Hypothalamus (tissue), 51 donors: ENCODE data around the gene RPS27L.
A peak's percentile ranks its signal among the peaks of the same experiment; 100 is the strongest.

ENCODE experiments used
- DNase-seq, 51 donors: peaks; one replicate each; lab custom pipeline; 2025; lab: John Stamatoyannopoulos, UW

The RPS27L gene

DNA sequence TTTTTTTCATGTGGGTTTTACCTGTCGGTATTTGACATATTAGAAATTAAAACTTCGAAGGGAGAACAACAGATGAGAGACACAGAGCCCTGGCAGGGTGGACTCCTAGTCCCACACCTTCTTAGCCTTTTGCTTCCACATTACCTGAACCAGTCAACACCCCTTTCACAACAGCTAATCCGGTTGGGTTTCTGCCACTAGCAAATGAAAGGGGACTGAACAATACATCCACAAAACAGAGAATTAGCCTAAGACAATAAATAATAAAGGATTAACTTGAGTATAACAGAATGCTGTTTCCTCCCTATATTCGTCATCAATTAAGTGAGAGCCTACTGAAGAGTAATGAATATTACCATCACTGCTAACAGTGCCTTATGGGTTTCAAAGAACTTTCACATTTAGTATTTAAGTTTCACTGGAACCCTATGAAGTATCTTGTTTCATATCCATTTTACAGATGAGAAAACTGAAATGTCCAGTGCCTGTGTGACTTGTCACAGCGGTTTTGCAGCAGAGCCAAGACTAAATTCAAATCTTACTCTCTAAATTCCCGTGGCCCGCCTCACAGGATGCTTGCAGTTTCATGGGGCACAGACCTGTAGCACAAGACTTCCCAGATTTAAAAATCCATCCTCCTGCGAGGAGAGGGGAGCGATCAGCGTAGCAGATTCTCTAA is 31.1 kb upstream of the RPS27L start:
- peak in 2 of 51 donors; percentile 50 to 54 for DNase-seq

DNA sequence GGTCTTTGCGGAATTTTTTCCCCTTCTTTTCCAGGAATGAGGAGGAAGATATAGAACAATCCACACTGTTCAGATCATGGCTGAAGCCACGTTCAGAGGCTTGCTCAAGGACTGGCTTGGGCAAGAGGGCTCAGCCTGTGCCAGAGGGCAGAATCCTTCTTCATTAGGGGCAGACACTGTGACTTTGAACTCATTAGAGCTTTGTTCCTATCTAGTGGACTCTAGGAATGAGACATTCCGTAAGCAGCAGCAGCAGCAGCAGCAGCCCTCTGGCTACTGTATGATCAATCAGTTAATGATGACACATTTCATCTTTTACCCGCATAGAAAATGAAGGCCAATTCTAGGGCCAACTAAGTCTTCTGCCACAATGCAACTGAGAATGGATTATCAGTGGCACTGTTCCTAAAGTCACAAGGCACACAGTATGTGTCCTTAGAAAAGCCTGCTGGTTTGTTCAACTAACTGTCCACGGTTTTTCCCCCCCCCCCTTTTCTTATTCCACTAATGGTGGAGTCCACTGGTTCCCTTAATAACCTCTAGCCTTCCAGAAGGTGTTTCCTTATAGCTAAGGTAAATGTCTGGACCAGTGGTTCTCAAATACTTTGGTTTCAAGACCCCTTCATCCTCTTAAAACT is 30.4 kb upstream of the RPS27L start:
- no peak for DNase-seq

DNA sequence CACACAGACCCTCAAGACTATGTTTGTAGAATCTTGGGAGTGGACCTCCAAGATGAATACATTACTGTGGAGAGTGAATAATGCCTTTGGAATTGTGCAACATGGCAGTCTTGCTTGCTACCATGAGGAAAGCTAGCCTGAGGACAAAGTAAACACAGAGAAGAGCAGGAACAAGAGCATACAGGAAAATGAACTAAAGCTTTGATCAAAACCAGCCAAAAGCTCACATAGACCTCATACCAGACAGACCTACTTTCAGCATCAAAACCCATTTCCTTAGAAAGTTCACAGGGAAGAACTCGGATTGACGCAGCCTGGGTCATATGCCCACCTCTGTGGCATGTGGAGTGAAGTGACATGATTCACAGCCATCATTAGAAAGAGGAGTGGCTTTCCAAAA is 28.8 kb upstream of the RPS27L start:
- DNase-seq, result no peak

DNA sequence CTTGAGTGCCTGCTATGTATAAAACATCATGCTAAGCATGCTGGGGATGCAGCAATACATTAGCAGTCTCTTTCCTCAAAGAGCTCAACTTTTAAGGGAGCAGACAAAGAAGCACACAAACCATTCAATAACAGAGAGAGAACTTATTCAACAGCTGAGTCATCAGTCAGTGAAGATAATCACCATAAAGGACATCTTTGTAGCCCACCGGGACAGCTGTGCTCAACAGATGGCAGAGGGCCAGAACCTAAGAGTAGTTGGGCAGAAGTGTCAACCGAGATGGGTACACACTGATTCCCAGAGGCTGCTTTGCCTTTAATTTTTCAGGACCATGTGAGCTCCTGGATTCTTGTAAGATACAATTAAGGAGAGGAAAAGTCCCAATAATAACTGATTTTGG is 27.9 kb upstream of the RPS27L start:
- DNase-seq, result peak in 6 of 51 donors; percentile 4 to 37 (median 8)

DNA sequence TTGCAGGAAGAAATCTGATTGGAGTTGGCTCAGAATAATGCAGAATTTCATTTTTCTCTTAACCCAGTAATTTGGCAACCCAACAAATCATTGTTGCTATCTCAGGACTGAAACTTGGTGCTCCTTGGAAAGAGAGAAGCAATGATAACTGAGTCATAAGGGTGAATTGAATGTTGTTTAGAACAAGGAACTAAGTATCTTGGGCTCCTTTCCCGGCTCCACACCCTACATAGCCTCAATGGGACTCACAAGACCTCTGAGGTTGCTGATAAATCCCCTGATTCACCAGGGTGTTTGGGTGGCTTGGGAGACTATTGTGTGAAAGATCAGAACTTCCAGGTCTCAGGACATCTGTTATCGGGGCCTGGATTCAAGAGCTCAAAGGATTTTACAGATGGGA is 24.4 kb upstream of the RPS27L start:
- DNase-seq, result no peak

DNA sequence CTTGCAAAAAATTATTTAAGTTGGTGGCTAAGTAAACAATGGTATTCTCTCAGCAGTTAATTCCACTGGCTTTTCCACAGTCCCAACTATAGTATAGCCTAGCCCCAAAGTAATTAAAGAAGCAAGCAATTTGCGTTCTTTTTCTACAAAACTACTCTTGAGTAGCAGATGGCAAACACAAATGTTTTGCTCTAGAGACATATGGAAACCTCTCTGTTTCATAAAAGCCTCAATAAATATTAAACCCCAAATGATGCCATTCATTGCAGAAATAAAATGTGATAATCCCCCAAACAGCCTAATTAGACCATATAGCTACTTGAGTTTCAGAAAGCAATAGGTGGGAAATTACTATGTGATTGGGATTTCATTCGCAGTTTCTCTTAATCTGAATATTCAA is 23.5 kb upstream of the RPS27L start:
- DNase-seq, result no peak

DNA sequence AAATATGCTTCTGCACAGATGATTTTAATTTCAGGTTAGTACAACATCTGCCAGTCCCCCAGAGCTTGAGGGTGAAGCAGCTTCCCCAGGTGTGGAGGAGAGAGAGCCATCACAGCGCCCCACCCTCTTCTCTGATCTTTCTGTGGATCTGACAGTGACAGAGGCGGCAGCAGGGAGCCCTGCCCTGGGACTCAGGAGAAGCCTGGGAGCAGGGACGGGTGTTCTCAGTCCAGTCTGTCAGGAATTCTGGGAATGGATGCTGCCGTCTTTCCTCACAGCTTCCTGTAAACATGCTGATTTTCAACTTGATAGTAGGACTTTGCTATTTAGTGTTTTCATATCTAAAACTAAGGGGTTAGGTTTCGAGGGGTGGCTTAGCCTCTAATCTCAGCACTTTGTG is 20.8 kb upstream of the RPS27L start:
- no peak for DNase-seq

DNA sequence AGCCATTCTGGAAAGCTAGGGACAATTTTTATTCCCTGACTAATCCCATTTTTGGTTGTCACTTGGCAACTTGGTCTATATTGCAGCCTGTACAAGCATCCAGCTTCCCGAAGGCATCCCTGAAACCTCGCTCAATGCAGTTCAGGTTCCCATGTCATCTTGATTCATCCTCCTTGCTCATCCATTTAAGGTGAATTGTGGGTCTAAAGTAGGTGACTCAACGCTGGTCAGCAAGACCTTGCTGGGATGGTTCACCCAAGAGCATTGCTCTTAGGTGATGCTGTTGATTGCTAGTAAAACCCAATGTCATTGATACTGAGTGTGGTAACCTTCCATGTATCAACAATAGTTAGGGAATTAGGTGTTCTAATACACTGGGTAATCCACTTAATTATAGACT is 19.0 kb upstream of the RPS27L start:
- no peak for DNase-seq

DNA sequence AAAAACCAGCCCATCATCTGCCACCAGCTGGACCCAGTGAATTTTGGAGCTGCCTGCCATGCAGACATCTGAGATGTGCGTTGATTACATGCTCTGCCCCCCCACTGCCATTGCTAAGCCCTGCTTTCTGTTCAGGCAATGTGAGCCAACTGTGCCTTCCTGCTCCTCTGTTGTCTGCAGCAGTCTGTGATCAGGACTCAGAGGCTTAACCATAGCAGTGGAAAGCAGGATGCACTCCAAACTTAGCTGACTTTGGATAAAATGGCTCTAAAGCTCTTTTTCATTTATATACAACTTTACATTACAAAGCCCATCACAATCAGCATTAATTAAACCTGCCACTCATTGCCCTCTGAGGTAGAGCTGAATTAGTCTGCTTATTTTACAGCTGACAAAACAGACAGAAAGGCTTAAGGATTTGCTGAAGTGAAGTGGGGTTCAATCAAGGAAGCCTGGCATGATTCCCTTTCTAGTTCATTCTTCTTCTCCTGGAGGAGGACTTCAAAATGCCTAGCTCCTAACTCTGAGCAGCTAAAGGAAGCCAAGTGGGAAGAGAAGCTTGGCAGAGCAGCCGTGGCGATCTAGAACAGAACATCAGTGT is 15.7 kb upstream of the RPS27L start:
- DNase-seq, result peak in 14 of 51 donors; percentile 4 to 44 (median 24)

DNA sequence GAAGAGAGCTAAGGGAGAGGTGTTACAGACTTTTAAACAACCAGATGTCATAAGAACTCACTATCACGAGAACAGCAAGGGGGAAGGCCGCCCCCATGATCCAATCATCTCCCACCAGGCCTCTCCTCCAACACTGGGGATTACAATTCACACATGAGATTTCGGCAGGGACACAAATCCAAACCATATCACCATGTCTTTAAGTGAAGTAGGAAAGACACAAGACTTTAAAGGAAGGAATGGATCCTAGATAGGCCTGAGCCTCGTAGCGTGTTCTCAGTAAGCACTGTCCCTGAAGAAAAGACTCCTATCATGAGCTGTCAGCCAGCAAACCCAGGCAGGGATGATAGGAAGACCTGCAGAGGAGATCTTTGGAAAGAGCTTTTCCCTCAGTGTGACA is 15.1 kb upstream of the RPS27L start:
- DNase-seq, result no peak

DNA sequence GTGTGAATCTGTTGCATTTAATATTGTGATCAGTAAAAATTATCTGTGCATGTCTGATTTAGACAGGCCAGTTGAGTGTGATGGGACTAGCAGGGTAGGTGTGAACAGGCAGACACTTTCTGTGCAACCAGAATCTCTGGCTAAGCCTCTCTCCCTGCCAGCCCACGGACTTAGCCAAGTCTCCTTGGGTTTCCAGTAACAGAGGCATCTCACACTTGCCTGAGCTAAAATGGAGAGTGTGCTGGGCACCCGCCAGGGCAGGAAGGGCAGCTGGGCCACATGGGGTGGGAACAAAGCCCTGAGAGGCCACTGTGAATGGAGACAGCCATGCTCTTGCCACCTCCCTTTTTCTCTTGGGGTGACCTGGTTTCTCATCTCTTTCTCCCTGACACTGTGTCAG is 12.5 kb upstream of the RPS27L start:
- DNase-seq, result peak in 24 of 51 donors; percentile 5 to 49 (median 23)

DNA sequence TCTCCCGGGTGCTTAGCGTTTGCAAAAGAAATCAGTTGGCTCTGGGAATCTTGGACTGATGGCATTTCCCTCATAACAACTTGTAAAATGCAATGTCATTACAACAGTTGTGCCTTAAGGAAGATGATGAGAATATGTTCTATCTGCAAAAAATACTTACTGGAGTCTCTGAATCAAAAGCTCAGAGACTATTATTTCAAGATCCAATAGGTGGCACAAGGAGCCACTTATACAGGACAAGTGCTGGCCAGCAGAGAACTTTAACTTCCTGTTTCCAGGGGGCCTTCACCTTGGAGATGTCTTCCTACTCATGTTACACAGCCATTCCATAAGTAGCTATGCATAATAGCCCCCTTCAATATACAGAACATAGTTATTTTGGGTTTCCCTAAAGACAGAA is 8.9 kb upstream of the RPS27L start:
- DNase-seq, result no peak

DNA sequence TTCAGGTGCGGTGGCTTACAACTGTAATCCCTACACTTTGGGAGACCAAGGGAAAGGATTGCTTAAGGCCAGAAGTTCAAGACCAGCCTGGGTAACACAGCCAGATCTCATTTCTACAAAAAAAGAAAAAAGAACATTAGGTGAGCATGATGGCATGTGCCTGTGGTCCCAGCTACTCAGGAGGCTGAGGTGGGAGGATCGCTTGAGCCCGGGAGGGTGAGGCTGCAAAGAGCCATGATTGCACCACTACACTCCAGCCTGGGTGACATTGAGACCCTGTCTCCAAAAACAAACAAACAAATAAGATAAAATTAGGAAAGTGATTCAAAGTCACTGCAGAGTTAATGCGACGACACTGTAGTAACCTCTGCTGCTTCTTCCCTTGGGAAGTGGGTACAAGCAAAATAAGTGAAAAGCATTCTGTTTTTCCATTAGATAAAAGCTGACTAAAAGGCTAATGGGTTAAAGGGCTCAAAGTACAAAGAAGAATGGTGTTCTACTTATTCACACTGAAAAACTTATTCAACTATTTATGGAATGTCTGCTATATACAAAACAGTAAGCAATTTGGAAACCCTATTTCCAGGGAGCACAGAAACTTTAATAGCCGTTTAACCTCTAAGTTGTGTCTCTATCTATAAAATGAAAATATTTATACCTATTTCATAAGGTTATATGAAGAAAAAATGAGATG is 8.0 kb upstream of the RPS27L start:
- DNase-seq, result no peak

DNA sequence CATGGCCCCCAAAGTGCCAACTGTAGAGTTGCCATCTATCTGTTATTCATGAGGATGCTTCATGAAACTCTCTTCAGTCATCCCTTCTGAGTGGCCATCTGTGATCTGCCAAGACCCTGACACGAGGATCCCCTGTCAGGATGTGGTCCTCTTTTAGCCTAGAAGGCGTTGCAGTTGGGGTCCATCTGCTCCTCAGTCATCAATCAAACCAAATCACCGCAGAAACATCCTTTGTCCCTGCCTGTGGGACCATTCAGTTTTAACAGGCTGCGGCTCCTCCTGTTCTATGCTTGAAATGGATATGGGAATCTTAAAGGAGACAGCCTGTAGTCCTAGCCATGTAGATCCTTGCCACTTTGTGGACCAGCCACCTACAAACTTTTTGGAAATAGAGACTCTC is 5.9 kb upstream of the RPS27L start:
- no peak for DNase-seq

DNA sequence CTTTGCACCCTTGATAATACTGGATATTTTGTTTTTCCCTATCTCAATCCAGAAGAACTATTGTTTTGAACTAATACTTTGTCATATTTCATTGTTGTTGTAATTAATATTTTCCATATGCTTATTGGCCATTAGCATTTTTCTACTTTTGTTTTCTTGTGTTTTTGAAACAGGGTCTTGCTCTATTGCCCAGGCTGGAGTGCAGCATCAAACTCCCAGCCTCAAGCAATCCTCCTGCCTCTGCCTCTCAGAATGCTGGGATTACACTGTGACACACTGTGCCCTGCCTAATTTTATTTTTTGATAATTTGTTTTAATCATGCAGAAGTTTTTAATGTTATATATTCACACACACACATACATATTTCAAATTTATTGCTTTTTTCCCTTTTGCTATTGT is 3.4 kb upstream of the RPS27L start:
- DNase-seq, result no peak

DNA sequence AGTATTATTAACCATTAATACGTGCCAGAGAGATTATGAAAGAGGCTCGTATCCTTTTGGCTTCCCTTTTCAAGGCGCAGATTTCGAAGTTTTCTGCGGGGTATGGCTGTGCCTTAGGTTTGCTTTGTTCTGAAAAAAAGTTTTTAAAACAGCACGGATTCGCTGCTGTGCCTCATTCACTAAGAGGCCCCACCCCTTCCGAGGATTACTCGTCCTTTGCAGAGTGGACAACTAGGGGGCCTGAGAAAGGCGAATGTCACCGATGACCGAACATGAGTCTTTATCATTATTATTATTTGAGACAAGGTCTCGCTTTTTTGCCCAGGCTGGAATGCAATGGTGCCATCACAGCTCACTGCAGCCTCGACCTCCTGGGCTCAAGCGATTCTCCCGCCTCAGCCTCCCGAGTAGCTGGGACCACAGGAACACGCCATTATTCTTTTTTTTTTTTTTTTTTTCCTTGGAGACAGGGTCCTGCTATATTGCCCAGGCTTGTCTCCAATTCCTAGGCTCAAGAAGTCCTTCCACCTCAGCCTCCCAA is 684 bp upstream of the RPS27L start:
- peak in 24 of 51 donors; percentile 5 to 58 (median 23) for DNase-seq

DNA sequence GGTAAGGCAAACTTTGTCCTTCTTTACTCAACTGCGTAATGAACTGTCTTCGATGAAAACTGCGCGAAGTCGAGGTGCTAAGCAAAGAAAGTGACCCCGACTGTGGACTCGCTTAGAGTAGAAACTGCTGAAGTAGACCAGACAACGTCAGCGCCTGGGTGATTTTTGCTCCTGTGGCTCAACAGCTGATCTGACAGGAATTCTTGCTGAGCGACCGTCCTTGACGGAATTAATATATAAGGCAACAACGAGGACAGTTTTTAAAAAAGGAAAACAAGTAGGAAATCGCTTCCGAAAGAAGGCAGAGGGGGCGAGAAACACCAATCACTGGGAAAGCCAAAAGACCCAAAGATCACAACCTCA is 541 bp downstream of the RPS27L start:
- DNase-seq, result peak in 24 of 51 donors; percentile 6 to 70 (median 32)

DNA sequence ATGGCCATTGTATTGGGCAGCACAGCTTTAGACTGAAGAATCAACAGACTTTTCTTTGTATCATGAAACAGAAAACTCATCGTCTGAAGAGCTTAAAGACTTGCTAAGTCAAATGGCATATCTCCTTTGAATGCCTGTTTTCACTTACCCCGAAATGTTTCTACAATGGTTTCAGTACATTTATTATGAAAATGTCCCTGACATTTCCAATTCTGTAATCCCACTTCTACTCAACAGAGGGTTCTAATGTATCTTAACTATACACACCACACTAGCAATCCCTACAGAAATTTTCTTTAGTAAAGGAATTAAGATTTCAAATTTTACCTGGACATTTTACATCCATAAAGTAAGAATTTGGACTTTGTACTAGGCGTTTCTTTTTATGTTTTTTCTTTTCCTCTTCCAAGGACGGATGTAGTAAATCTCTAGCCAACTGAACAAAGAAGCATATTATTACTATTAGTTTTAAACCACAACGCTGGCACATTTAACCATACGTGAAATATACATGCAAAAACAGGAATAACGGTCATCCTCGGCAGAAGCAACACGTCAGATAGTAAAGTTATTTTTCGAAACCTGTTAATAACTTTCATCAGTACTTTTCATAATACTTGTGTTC is 1.1 kb downstream of the RPS27L start:
- peak in 1 of 51 donors; percentile 10 for DNase-seq

DNA sequence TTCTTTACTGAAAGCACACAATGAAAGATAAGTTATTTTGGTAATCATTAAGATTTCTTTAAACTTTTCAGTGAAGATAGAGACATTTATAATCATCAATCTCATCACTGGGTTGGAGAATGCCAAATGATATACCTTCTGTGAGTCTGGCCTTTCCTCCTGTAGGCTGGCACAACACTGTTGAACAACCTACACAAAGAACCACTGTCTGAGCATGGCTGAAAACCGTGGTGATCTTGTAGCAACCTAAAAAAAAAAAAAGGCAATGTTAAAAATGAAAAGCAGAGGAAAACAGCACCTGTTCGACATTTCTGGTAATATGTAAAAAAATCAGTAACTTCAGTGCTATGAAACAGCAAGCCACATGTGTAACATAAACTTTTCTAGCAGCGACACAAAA is 1.8 kb downstream of the RPS27L start:
- no peak for DNase-seq

DNA sequence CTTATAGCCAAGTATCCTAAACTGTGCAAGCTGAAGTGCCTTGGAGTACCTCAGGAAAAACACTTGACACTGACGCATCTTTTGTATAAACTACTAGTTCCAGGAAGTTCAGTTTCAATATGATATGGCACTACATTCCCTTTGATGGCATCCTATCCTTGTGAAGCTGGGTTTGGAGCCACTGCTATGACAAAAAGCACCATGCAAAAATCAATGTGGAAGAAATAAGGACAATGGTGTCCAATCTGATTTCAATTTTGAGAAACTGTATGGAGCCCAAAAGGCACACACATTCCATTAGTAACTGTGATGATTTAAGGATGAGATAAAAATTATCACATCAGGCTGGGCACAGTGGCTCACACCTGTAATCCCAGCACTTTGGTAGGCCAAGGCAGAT is 5.6 kb downstream of the RPS27L start:
- DNase-seq, result no peak

DNA sequence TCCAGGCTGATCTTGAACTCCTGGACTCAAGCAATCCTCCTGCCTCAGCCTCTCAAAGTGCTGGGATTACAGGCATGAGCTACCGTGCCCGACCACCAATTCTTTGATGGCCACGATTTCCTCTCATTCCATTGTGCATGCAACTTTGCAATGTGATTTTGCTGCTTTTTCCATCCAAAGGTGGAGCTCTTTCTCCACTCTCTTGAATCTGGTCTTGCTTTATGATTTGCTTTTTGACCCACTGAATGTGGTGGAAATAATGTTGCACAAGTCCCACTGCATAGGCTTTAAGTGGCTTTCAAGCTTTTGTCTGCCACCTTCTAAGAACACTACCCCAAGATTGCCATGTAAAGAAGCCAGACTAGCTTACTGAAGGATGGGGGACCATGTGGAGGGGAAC is 10.6 kb downstream of the RPS27L start:
- no peak for DNase-seq
